ENCODE measurements around the gene PTPRN2.

The PTPRN2 gene

GRCh38 chr7:158489462-158490155 is 98.0 kb downstream of the PTPRN2 start:
- no peak for DNase-seq (ENCODE audit: low spot score)

- DNase-seq (ENCODE audit: low spot score) = no peak
Observed at GRCh38 chr7:158488181-158488971, 99.2 kb downstream of the PTPRN2 start.

- DNase-seq (ENCODE audit: low spot score) = no peak
Observed at GRCh38 chr7:158487631-158488151, 99.9 kb downstream of the PTPRN2 start.

GRCh38 chr7:158486919-158487318 is 100.7 kb downstream of the PTPRN2 start:
- DNase-seq (ENCODE audit: low spot score) = no peak

GRCh38 chr7:158484801-158485531 is 102.7 kb downstream of the PTPRN2 start:
- DNase-seq (ENCODE audit: low spot score) = no peak

GRCh38 chr7:158482480-158482879 is 105.1 kb downstream of the PTPRN2 start:
- no peak for DNase-seq (ENCODE audit: low spot score)

- DNase-seq (ENCODE audit: low spot score) = no peak
Observed at GRCh38 chr7:158479664-158480025, 108.0 kb downstream of the PTPRN2 start.

GRCh38 chr7:158479021-158479663 is 108.5 kb downstream of the PTPRN2 start:
- DNase-seq (ENCODE audit: low spot score) = no peak

- no peak for DNase-seq (ENCODE audit: low spot score)
Observed at GRCh38 chr7:158477866-158478265, 109.8 kb downstream of the PTPRN2 start.

GRCh38 chr7:158476331-158476932 is 111.2 kb downstream of the PTPRN2 start:
- no peak for DNase-seq (ENCODE audit: low spot score)

GRCh38 chr7:158475679-158476052 is 112.0 kb downstream of the PTPRN2 start:
- no peak for DNase-seq (ENCODE audit: low spot score)

GRCh38 chr7:158475036-158475678 is 112.5 kb downstream of the PTPRN2 start:
- DNase-seq (ENCODE audit: low spot score) = no peak

- DNase-seq (ENCODE audit: low spot score) = no peak
Observed at GRCh38 chr7:158474488-158474887, 113.1 kb downstream of the PTPRN2 start.

GRCh38 chr7:158473946-158474345 is 113.7 kb downstream of the PTPRN2 start:
- no peak for DNase-seq (ENCODE audit: low spot score)

- no peak for DNase-seq (ENCODE audit: low spot score)
Observed at GRCh38 chr7:158473221-158473620, 114.4 kb downstream of the PTPRN2 start.

GRCh38 chr7:158472596-158472995 is 115.0 kb downstream of the PTPRN2 start:
- no peak for DNase-seq (ENCODE audit: low spot score)

- no peak for DNase-seq (ENCODE audit: low spot score)
Observed at GRCh38 chr7:158471716-158472115, 115.9 kb downstream of the PTPRN2 start.

- DNase-seq (ENCODE audit: low spot score) = no peak
Observed at GRCh38 chr7:158470336-158470735, 117.3 kb downstream of the PTPRN2 start.

GRCh38 chr7:158469396-158470051 is 118.1 kb downstream of the PTPRN2 start:
- DNase-seq (ENCODE audit: low spot score) = no peak

- no peak for DNase-seq (ENCODE audit: low spot score)
Observed at GRCh38 chr7:158468700-158469296, 118.8 kb downstream of the PTPRN2 start.
